HL-60 (cell line): ENCODE measurements around the gene RPS6KA3.
"Not testable (repeated sequence)": the region's sequence is repeated elsewhere in the genome, so short reads cannot be mapped to it uniquely, and the experiment has no call there.

Experiments used
- DNase-seq, 2 experiments: peaks; one replicate each; pipeline ENCODE4 v3.0.0-alpha.2; 2010 to 2020; ENCODE audit warnings: low read depth in 1 of 2, low spot score in 1 of 2
- H3K27ac ChIP-seq: fragments of 250-450 bp; sonication (Bioruptor Pico); replicated peaks from 2 replicates; pipeline ENCODE4 v1.5.1; 2020; ENCODE audit warnings: mild to moderate bottlenecking, moderate library complexity
- H3K27me3 ChIP-seq: fragments of 250-450 bp; sonication (Bioruptor Pico); 2 replicates; pipeline ENCODE4 v1.5.1; 2021; ENCODE audit warnings: mild to moderate bottlenecking, moderate library complexity; ENCODE audit not compliant: insufficient read depth, poor library complexity, severe bottlenecking
- H3K4me3 ChIP-seq: replicated peaks from 2 replicates; pipeline ENCODE4 v1.5.1; 2011; ENCODE audit warnings: mild to moderate bottlenecking, control low read depth, low read length; ENCODE audit not compliant: insufficient read depth
- CTCF ChIP-seq: IDR thresholded peaks from one replicate; pipeline ENCODE4 v1.5.1; 2011; ENCODE audit warnings: low read length, control low read depth, inconsistent platforms; ENCODE audit not compliant: insufficient read depth
- GABPA ChIP-seq: IDR thresholded peaks from 2 replicates; pipeline ENCODE4 v1.6.1; 2012; ENCODE audit warnings: low read depth
- POLR2AphosphoS5 ChIP-seq: IDR thresholded peaks from 2 replicates; pipeline ENCODE4 v1.6.1; 2012; ENCODE audit warnings: low read depth
- REST ChIP-seq: IDR thresholded peaks from 2 replicates; pipeline ENCODE4 v1.6.1; 2012; ENCODE audit warnings: low read depth; ENCODE audit not compliant: insufficient replicate concordance
- SPI1 ChIP-seq: IDR thresholded peaks from 2 replicates; pipeline ENCODE4 v1.6.1; 2012; ENCODE audit warnings: low read depth, mild to moderate bottlenecking, borderline replicate concordance

Gene RPS6KA3

DNA sequence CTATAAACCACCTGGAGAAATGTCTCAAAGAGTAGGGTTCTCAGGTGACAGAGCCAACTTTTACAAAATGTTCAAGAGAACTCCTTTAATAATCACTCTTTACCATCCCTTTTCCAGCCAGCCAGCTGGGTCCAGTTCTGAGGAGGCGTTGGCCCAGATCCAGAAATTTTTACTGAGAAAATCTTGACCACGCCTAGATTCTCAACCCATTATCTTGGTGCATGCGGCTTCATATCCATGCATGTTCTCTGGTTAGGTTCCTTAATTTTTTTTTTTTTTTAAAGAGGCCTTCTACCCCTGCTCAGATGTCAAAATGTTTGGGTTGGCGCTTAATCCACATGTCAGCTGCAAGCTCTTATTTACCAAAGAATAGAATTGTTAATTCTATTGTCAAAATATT is 138.0 kb downstream of the RPS6KA3 start:
- no peak overlapping the region for H3K4me3 ChIP-seq
- H3K27me3 ChIP-seq = no peaks in the 10 kb centered on the region
- no peak for TF ChIP-seq POLR2AphosphoS5
- TF ChIP-seq GABPA = no peak
- TF ChIP-seq REST = no peak
- no peak for TF ChIP-seq SPI1
- no peak for TF ChIP-seq CTCF
- no peak for DNase-seq
- no peak overlapping the region for H3K27ac ChIP-seq

DNA sequence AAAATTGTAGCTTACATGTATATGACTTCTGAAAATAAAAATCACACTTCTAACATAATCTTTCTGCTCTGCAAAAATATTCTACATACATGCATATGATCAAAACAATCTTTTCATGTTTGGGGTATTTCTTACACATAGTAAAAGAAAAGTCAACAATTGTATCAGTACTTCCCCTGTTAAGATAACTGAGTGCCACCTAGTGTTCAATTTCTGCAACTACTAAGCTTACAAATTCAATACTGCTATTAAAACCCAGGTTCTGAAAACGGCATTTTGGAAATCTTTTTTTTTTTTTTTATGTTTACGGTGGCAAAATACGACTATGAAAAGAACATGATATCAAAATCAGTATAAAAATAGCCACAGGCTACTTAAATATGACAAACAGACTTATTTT is 139.3 kb downstream of the RPS6KA3 start:
- not testable (repeated sequence) for H3K27ac ChIP-seq, DNase-seq, H3K27me3 ChIP-seq, H3K4me3 ChIP-seq

- not testable (repeated sequence) for H3K27me3 ChIP-seq, DNase-seq, H3K4me3 ChIP-seq, H3K27ac ChIP-seq
Measured at GRCh38 chrX:20126833-20127232, 139.9 kb downstream of the RPS6KA3 start.

GRCh38 chrX:20124964-20125363 is 141.7 kb downstream of the RPS6KA3 start:
- Histone ChIP-seq H3K4me3 (no peak overlapping the region), H3K27me3 (no peaks in the 10 kb centered on the region), H3K27ac (no peak overlapping the region)
- TF ChIP-seq CTCF (no peak), REST (no peak), POLR2AphosphoS5 (no peak), SPI1 (no peak), GABPA (no peak)
- DNase-seq = no peak

- Histone ChIP-seq H3K4me3 (no peak overlapping the region), H3K27ac (no peak overlapping the region), H3K27me3 (no peaks in the 10 kb centered on the region)
- DNase-seq = no peak
- no peak for TF ChIP-seq REST
- no peak for TF ChIP-seq POLR2AphosphoS5
- no peak for TF ChIP-seq GABPA
- TF ChIP-seq SPI1 = no peak
- no peak for TF ChIP-seq CTCF
Measured at GRCh38 chrX:20118065-20118824, 148.5 kb downstream of the RPS6KA3 start.
